Type B pancreatic cell (in vitro differentiated cells): ENCODE measurements around the gene C4BPA. TPM values are rescaled to one million over a fixed set of nuclear protein-coding genes. Genes with fewer than 3 reads are reported as not detected.

Experiments
- DNase-seq: peaks from one replicate; pipeline ENCODE4 v3.0.0; 2021; ENCODE audit warnings: mixed read lengths; ENCODE audit not compliant: unreplicated experiment; ENCODE audit errors: extremely low spot score
- H3K27ac Mint-ChIP-seq: 2 replicates; pipeline ENCODE4 v1.8.0; 2021; ENCODE audit warnings: mild to moderate bottlenecking, mixed read lengths
- H3K27me3 Mint-ChIP-seq: 2 replicates; pipeline ENCODE4 v1.8.0; 2021; ENCODE audit warnings: mixed read lengths
- H3K36me3 Mint-ChIP-seq: 2 replicates; pipeline ENCODE4 v1.8.0; 2021; ENCODE audit warnings: mixed read lengths
- H3K4me1 Mint-ChIP-seq: one replicate; pipeline ENCODE4 v1.8.0; 2021; ENCODE audit warnings: mixed read lengths; ENCODE audit not compliant: unreplicated experiment
- H3K4me3 Mint-ChIP-seq: 2 replicates; pipeline ENCODE4 v1.8.0; 2021; ENCODE audit warnings: mild to moderate bottlenecking, mixed read lengths
- H3K9me3 Mint-ChIP-seq: 2 replicates; pipeline ENCODE4 v1.8.0; 2021; ENCODE audit warnings: mixed read lengths
- total RNA-seq: library from RNA; stranded (reverse); gene quantifications from 2 replicates; pipeline ENCODE4 v1.2.1, GENCODE V29; 2021; ENCODE audit warnings: low replicate concordance
- TF ChIP-seq, protein P1 (sequence below): fragments of 200-600 bp; sonication (generic); conservative IDR thresholded peaks from 2 replicates; pipeline ENCODE4 v1.5.0; 2021; ENCODE audit warnings: antibody characterized with exemption, mild to moderate bottlenecking

C4BPA gene
- total RNA-seq, 1 donor from 2014 or later = 0.87 TPM

DNA sequence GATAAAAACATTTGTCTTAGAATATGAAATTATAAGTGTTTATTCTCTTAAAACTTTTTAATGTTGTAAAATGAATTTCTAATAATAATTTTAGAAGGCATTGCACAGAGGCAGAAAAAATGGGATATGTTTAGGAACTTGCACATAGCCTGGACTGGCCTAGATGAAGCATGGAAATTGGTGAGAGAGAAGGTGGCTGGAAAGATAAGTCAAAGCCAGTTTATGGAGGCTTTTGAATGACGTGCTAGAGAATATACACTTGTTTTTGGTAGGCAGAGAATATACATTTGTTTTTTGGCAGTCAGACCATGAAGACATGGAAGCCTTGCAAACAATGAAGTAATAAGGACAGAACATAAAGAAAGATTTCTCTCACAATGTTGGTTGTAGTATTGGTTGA, 2.3 kb upstream of the C4BPA start:
- Mint-ChIP-seq H3K9me3 (no peaks in the 10 kb centered on the region), H3K27ac (no peak overlapping the region), H3K4me3 (no peak overlapping the region), H3K4me1 (no peaks in the 10 kb centered on the region), H3K27me3 (no peaks in the 10 kb centered on the region), H3K36me3 (no peaks in the 10 kb centered on the region)
- TF ChIP-seq, protein P1, sequence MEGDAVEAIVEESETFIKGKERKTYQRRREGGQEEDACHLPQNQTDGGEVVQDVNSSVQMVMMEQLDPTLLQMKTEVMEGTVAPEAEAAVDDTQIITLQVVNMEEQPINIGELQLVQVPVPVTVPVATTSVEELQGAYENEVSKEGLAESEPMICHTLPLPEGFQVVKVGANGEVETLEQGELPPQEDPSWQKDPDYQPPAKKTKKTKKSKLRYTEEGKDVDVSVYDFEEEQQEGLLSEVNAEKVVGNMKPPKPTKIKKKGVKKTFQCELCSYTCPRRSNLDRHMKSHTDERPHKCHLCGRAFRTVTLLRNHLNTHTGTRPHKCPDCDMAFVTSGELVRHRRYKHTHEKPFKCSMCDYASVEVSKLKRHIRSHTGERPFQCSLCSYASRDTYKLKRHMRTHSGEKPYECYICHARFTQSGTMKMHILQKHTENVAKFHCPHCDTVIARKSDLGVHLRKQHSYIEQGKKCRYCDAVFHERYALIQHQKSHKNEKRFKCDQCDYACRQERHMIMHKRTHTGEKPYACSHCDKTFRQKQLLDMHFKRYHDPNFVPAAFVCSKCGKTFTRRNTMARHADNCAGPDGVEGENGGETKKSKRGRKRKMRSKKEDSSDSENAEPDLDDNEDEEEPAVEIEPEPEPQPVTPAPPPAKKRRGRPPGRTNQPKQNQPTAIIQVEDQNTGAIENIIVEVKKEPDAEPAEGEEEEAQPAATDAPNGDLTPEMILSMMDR = no peak
- no peak for DNase-seq

DNA sequence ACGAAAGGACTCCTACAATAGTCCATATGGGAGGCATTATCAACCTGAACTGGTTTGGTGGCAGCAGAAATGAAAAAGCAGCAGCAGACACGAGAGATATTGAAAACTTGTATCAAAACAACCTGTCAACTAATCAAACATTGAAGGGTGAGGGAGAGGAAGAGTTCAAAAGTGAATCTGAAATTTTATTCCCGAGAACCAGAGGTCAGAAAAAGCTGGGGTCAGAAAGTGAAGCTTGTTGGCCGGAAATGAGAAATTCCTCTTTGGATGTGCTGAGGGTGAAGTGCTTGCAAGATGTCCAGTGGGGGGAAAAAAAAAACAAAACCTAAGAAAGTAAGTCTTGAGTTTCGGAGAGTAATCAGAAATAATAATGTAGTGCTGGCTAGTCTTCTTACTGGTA, 1.9 kb upstream of the C4BPA start:
- no peaks in the 10 kb centered on the region for H3K9me3 Mint-ChIP-seq
- DNase-seq = no peak
- TF ChIP-seq, protein P1 = no peak
- no peak overlapping the region for H3K27ac Mint-ChIP-seq
- H3K27me3 Mint-ChIP-seq = no peaks in the 10 kb centered on the region
- H3K4me3 Mint-ChIP-seq = no peak overlapping the region
- H3K36me3 Mint-ChIP-seq = no peaks in the 10 kb centered on the region
- H3K4me1 Mint-ChIP-seq = no peaks in the 10 kb centered on the region

DNA sequence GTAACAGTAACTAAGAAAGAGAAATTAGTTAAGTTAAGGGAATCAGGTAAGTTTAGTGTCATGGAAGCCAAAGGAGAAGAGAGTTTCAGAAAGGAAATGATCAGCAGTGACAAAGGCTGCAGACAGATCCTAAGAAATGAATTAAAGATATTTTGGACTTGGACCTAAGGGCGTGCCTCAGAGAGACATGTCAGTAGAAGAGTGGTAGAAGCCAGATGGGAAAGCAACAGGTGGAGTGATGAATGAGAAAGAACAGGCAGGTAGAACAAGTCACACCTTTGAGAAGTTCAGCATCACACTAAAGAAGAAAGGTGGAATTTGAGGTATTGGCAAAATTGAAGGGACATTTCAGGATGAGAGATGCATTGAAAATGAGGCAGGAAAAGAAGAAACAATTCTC, 1.4 kb upstream of the C4BPA start:
- no peak for DNase-seq
- Mint-ChIP-seq H3K36me3 (no peaks in the 10 kb centered on the region), H3K9me3 (no peaks in the 10 kb centered on the region), H3K27me3 (no peaks in the 10 kb centered on the region), H3K4me1 (no peaks in the 10 kb centered on the region), H3K4me3 (peak overlapping the region; percentile 2), H3K27ac (peak overlapping the region; percentile 27)
- TF ChIP-seq, protein P1 = no peak

DNA sequence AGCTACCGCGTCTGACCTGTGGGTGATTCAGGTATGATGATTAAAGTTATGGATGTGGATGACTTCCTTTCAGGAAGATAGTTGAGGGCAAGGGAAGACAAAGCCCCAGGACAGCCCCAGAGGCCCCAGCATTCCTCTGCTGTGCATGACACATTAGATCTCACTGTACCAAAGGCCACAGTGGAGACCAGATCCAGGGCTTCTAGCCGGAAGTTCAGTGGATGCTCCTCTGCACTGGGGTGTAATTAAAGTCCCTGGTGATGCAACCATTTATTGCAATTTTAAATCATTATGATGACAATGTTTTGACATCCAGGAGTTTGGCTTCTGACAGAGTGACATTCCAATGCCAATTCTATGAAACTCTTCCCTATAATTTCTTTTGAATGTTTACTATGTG, 5.0 kb downstream of the C4BPA start:
- TF ChIP-seq, protein P1 = no peak
- Mint-ChIP-seq H3K36me3 (no peaks in the 10 kb centered on the region), H3K4me1 (peaks cover 4% of the 10 kb centered on the region), H3K4me3 (peak overlapping the region; percentile 27), H3K27me3 (no peaks in the 10 kb centered on the region), H3K9me3 (peaks cover 5% of the 10 kb centered on the region), H3K27ac (peak overlapping the region; percentile 68)
- DNase-seq = no peak

DNA sequence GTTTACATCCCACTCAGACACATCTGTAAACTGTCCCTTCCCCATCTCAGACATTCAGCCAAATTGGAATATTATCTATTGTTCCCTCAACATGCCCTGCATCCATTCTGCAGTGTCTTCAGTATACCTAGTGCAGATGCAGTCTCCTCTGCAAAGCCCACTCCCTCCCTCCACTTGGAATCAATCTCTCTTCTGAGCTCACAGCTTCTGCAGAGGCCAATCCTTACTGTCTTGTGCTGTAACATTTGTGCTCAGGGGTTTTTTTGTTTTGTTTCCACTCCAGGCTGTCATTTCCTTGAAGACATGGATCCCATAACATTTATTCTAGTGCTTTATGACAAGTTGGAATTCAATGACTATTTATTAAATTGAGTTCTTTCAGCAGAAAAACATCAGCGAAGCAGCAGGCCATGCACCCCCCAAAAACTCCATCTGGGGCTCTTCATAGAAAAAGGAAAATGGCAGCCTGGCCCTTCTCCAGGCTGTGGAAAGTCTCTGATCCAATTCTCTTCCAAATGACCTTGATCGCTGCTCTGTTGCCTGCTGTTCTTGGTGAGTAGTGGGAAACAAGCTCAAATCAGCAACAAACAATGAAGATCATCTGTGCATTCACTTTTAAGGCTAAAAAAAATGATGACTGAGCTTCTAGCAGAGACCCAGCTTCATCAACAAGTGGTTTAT, 8.7 kb downstream of the C4BPA start:
- Mint-ChIP-seq H3K4me3 (no peak overlapping the region), H3K4me1 (peaks cover 4% of the 10 kb centered on the region), H3K27ac (no peak overlapping the region), H3K9me3 (peaks cover 5% of the 10 kb centered on the region), H3K36me3 (no peaks in the 10 kb centered on the region), H3K27me3 (no peaks in the 10 kb centered on the region)
- no peak for DNase-seq
- TF ChIP-seq, protein P1 = no peak
